K562 (cell line): ENCODE results near the gene MOB3B. TPM values are rescaled to one million over a fixed set of nuclear protein-coding genes. Genes with fewer than 3 reads are reported as not detected.

ENCODE experiments used
- ATAC-seq: fragments of 200-7000 bp; cut with Tn5 transposase; 3 replicates; pipeline ENCODE4 v1.9.1; 2020; ENCODE audit warnings: moderate library complexity
- BruUV-seq: library from RNA; stranded (reverse); fragments of 400-500 nt; replicated peaks from 2 replicates; lab custom pipeline; 2021; lab: Mats Ljungman, UMichigan
- CTCF ChIA-PET: fragments of 300-600 bp; formaldehyde crosslinking; extraction: SDS; loops from one replicate; lab custom pipeline; 2021; ENCODE audit warnings: low intra/inter-chr PET ratio; lab: Yijun Ruan, JAX
- POLR2A ChIA-PET: fragments of 300-600, 350-650 bp; sonication (Branson Sonifier 250); formaldehyde crosslinking; extraction: SDS; loops from one replicate; lab custom pipeline; 2021; ENCODE audit warnings: antibody characterized with exemption, inconsistent platforms; lab: Yijun Ruan, JAX
- DNase-seq, 4 experiments: peaks; one replicate each; pipeline versions ENCODE4 v3.0.0 to v3.0.0-alpha.2; 2011 to 2018; ENCODE audit warnings: low spot score in 3 of 4, mixed read lengths in 3 of 4; ENCODE audit errors: extremely low read depth in 1 of 4
- FAIRE-seq: peaks from 2 replicates; lab custom pipeline; 2011; peaks lifted over from hg19 to GRCh38; lab: Jason Lieb, UNC
- H2AFZ ChIP-seq: 2 replicates; pipeline ENCODE4 v1.6.0; 2011; ENCODE audit warnings: low read depth, low read length, control low read depth, inconsistent platforms
- H3K27ac ChIP-seq: fragments of 200-600 bp; 3 replicates; pipeline ENCODE4 v1.8.0; 2011; ENCODE audit warnings: low read depth, mild to moderate bottlenecking, control low read depth, inconsistent platforms, low read length, moderate library complexity, mixed read lengths; ENCODE audit errors: extremely low read depth
- H3K27me3 ChIP-seq, 2 experiments: fragments of 300-600 bp in 1 of 2; 2 replicates in 1 of 2; 3 replicates in 1 of 2; pipeline versions ENCODE4 v1.6.0 to v1.8.0; 2011; ENCODE audit warnings: inconsistent platforms in 2 of 2, low read length in 2 of 2, mild to moderate bottlenecking in 1 of 2, mixed read lengths in 1 of 2, moderate library complexity in 1 of 2; ENCODE audit not compliant: control insufficient read depth in 2 of 2, insufficient read depth in 2 of 2
- H3K36me3 ChIP-seq: fragments of 300-600 bp; 3 replicates; pipeline ENCODE4 v1.8.0; 2011; ENCODE audit warnings: mild to moderate bottlenecking, low read length, inconsistent platforms; ENCODE audit not compliant: control insufficient read depth, insufficient read depth
- H3K4me1 ChIP-seq, 2 experiments: fragments of 200-600 bp in 1 of 2; replicated peaks in 1 of 2; 2 replicates in 1 of 2; 3 replicates in 1 of 2; pipeline versions ENCODE4 v1.5.1 to v1.8.0; 2011; ENCODE audit warnings: inconsistent platforms in 2 of 2, low read length in 2 of 2, mild to moderate bottlenecking in 1 of 2, mixed read lengths in 1 of 2, moderate library complexity in 1 of 2; ENCODE audit not compliant: control insufficient read depth in 2 of 2, insufficient read depth in 2 of 2
- H3K4me2 ChIP-seq: 2 replicates; pipeline ENCODE4 v1.6.1; 2011; ENCODE audit warnings: low read length, control low read depth, inconsistent platforms, mixed read lengths; ENCODE audit not compliant: insufficient read depth
- H3K4me3 ChIP-seq: fragments of 200-600 bp; sonication (generic), shearing (Covaris generic); 2 replicates; pipeline ENCODE4 v1.5.1; 2016; ENCODE audit warnings: control low read depth, inconsistent platforms
- H3K79me2 ChIP-seq: fragments of 200-600 bp; 3 replicates; pipeline ENCODE4 v1.8.0; 2011; ENCODE audit warnings: low read length, inconsistent platforms; ENCODE audit not compliant: control insufficient read depth, insufficient read depth
- H3K9ac ChIP-seq, 2 experiments: 2 replicates each; pipeline versions ENCODE4 v1.6.0 to v1.6.1; 2011; ENCODE audit warnings: low read depth in 2 of 2, low read length in 2 of 2, control low read depth in 1 of 2, inconsistent platforms in 1 of 2, mild to moderate bottlenecking in 1 of 2, mixed read lengths in 1 of 2; ENCODE audit not compliant: insufficient read depth in 1 of 2
- H3K9me1 ChIP-seq: one replicate; pipeline ENCODE4 v1.6.0; 2011; ENCODE audit warnings: inconsistent platforms, mild to moderate bottlenecking, low read length, moderate library complexity; ENCODE audit not compliant: control insufficient read depth, insufficient read depth
- H3K9me3 ChIP-seq: replicated peaks from 2 replicates; pipeline ENCODE4 v1.5.1; 2011; ENCODE audit warnings: low read depth, low read length, inconsistent platforms; ENCODE audit not compliant: control insufficient read depth, insufficient read depth
- H4K20me1 ChIP-seq: replicated peaks from 2 replicates; pipeline ENCODE4 v1.6.1; 2011; ENCODE audit warnings: low read length, inconsistent platforms, mixed read lengths; ENCODE audit not compliant: control insufficient read depth, insufficient read depth
- GABPA ChIP-seq: fragments of 200-800 bp; sonication (Bioruptor generic); conservative IDR thresholded peaks from 2 replicates; pipeline ENCODE4 v1.6.1; 2016; ENCODE audit warnings: low read depth, missing genetic modification characterization, missing compliant biosample characterization
- GTF2E2 ChIP-seq: fragments of 200-800 bp; sonication (Bioruptor generic); IDR thresholded peaks from 2 replicates; pipeline ENCODE4 v1.6.1; 2016; ENCODE audit warnings: missing genetic modification characterization, missing compliant biosample characterization
- HMGXB4 ChIP-seq: sonication (generic); formaldehyde crosslinking; IDR thresholded peaks from 2 replicates; pipeline ENCODE4 v1.8.1; 2023; ENCODE audit warnings: mild to moderate bottlenecking, missing genetic modification reagents
- PCBP1 ChIP-seq: fragments of 200-400 bp; formaldehyde crosslinking; IDR thresholded peaks from 2 replicates; pipeline ENCODE4 v1.6.1; 2018; ENCODE audit warnings: mild to moderate bottlenecking, low read depth, low read length; ENCODE audit not compliant: poor library complexity, severe bottlenecking
- POLR2A ChIP-seq: fragments of 450-650 bp; conservative IDR thresholded peaks from 2 replicates; pipeline ENCODE4 v1.6.1; 2016
- PYGO2 ChIP-seq: fragments of 450-650 bp; IDR thresholded peaks from 2 replicates; pipeline ENCODE4 v1.6.1; 2016; ENCODE audit warnings: mild to moderate bottlenecking, missing genetic modification characterization, moderate library complexity, missing compliant biosample characterization
- RBM15 ChIP-seq: fragments of 200-400 bp; formaldehyde crosslinking; IDR thresholded peaks from 2 replicates; pipeline ENCODE4 v1.6.1; 2018; ENCODE audit warnings: mild to moderate bottlenecking, low read length, moderate library complexity; ENCODE audit not compliant: insufficient read depth
- SMARCA5 ChIP-seq: fragments of 450-650 bp; IDR thresholded peaks from 2 replicates; pipeline ENCODE4 v1.6.1; 2016
- WGBS: fragments of 100-300 bp; shearing (Covaris generic); methylation state at CpG from one replicate; pipeline ENCODE4 v1.1.6; 2016; ENCODE audit warnings: low coverage, mixed read lengths; ENCODE audit not compliant: insufficient coverage; ENCODE audit errors: missing lambda C conversion rate; 5-methylcytosine and 5-hydroxymethylcytosine counted together
- in situ Hi-C: fragments of 300-500 bp; cut with MboI; formaldehyde crosslinking; loops from 4 replicates; pipeline ENCODE4 v1.15.0; 2018; ENCODE audit warnings: inconsistent platforms, mixed read lengths
- intact Hi-C: fragments of 100-400 bp; cut with micrococcal nuclease; formaldehyde crosslinking; loops from 2 replicates; pipeline ENCODE4 v1.14.2; 2022
- polyA plus RNA-seq, 8 experiments: library from polyadenylated mRNA; depleted of rRNA in 4 of 8; stranded (reverse) in 5 of 8; unstranded in 3 of 8; fragments of >200 nt; fragmentation: Nextera tagmentation in 2 of 8; fragmentation: Illumina TruSeq in 1 of 8; extraction: Ambion mirVana in 2 of 8; extraction: Trizol in 1 of 8; gene quantifications; 2 replicates each; pipeline versions ENCODE4 v1.2.1 to v1.2.3, GENCODE V29; 2011 to 2014; ENCODE audit warnings: inconsistent platforms in 1 of 8, missing spikeins in 1 of 8
- total RNA-seq, 7 experiments: library from RNA; depleted of rRNA in 6 of 7; stranded (reverse); fragments of >200 nt in 6 of 7; fragmentation: Illumina TruSeq in 2 of 7; extraction: Trizol in 2 of 7; gene quantifications; 2 replicates each; pipeline versions ENCODE4 v1.2.1 to v1.2.3, GENCODE V29; 2011 to 2021; ENCODE audit warnings: low replicate concordance in 1 of 7

MOB3B gene
- total and polyA plus RNA-seq, 9 of the 15 experiments (the other 6 are each of a cell fraction or from before 2014, with no cell fraction given) = 3.6 to 12.8 (median 7.2) TPM

DNA sequence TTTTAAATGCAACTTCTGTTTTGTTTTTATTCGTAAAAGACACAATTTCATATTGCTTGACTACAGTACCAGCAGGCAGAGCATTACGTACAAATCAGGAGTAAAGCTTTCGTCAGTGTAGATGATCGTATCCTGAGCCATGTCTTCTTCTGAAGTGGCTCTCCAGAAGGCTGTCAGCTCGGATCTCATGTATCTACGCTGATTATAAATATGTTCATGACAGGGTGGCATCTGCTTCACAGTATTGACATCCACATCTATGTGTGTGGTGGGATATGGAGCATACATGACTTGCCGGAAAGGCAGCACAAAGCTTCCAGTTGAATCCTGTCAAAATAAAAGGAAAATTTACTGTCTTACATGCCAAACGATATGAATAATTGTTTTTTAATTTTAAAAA is 26.9 kb upstream of the MOB3B start:
- Histone ChIP-seq H3K9me3 (no peaks in the 10 kb centered on the region), H2AFZ (no peak overlapping the region), H3K4me2 (no peak overlapping the region), H3K9me1 (no peaks in the 10 kb centered on the region), H3K27me3 (no peaks in the 10 kb centered on the region), H3K9ac (no peak overlapping the region), H4K20me1 (no peaks in the 10 kb centered on the region), H3K79me2 (no peaks in the 10 kb centered on the region), H3K4me3 (no peak overlapping the region), H3K27ac (no peak overlapping the region), H3K36me3 (0 out of 3 replicates have a peak, but pooled peaks cover 2% of the 10 kb centered on the region), H3K4me1 (no peaks in the 10 kb centered on the region)
- in situ Hi-C loops = no loop called here
- TF ChIP-seq GTF2E2 (tag) (no peak), HMGXB4 (no peak), PCBP1 (no peak), POLR2A (no peak), RBM15 (no peak), GABPA (tag) (no peak), SMARCA5 (no peak), PYGO2 (tag) (no peak)
- no TSS peak for BruUV-seq
- ChIA-PET POLR2A (interaction anchor here (0.7 kb wide), 1 partner anchor 58 kb away, joined by 3 read pairs; no protein-coding TSS in a partner anchor), CTCF (no interaction called here)
- no peak for ATAC-seq
- no peak for DNase-seq
- intact Hi-C loops = no loop called here
- FAIRE-seq = no peak
- 68% methylated on average over 5 of the region's 8 CpGs for WGBS
